Right renal pelvis (tissue), 4 donors: ENCODE data around the gene SLC24A3. TPM values are rescaled to one million over a fixed set of nuclear protein-coding genes. Genes with fewer than 3 reads are reported as not detected.
"Not testable (repeated sequence)": the region's sequence is repeated elsewhere in the genome, so short reads cannot be mapped to it uniquely, and the experiment has no call there.

ENCODE experiments used
- DNase-seq, 4 donors: peaks; one replicate each; pipeline ENCODE4 v3.0.0-alpha.2; 2013; ENCODE audit warnings: low read depth in 4 of 4, low spot score in 3 of 4, missing footprints in 1 of 4
- polyA plus RNA-seq, 4 donors: library from polyadenylated mRNA; unstranded; fragments of 120-200 nt; gene quantifications; one replicate each; pipeline ENCODE4 v1.2.1, GENCODE V29; 2013; ENCODE audit not compliant: insufficient read length in 4 of 4

SLC24A3 gene
- polyA plus RNA-seq, 4 donors, result 4.5 to 5.9 (median 4.6) TPM

GRCh38 chr20:19750101-19750606, 537.7 kb downstream of the SLC24A3 start:
- no peak for DNase-seq

- DNase-seq, result no peak
Measured at GRCh38 chr20:19750907-19751636, 538.6 kb downstream of the SLC24A3 start.

- DNase-seq, result not testable (repeated sequence)
Measured at GRCh38 chr20:19754201-19754600, 541.8 kb downstream of the SLC24A3 start.

- DNase-seq, result peak in 1 of 4 donors; percentile 44
Measured at GRCh38 chr20:19756761-19757486, 544.5 kb downstream of the SLC24A3 start.

- DNase-seq, result peak; percentile 87 to 94 (median 91)
Measured at GRCh38 chr20:19757487-19758132, 545.2 kb downstream of the SLC24A3 start.

GRCh38 chr20:19758133-19758500, 545.7 kb downstream of the SLC24A3 start, which contains the start of gene RIN2:
TSS of gene RIN2 (plus strand) at chr20:19758258. CDS start at chr20:19889602, 131,344 bp downstream.
- DNase-seq, result no peak

GRCh38 chr20:19758501-19759331, 546.3 kb downstream of the SLC24A3 start:
- peak in 3 of 4 donors; percentile 48 to 60 (median 59) for DNase-seq

GRCh38 chr20:19760371-19760721, 547.9 kb downstream of the SLC24A3 start:
- DNase-seq, result no peak

GRCh38 chr20:19761326-19761725, 548.9 kb downstream of the SLC24A3 start:
- DNase-seq, result no peak

- DNase-seq, result no peak
Measured at GRCh38 chr20:19761841-19762240, 549.4 kb downstream of the SLC24A3 start.

GRCh38 chr20:19764207-19764606, 551.8 kb downstream of the SLC24A3 start:
- DNase-seq, result no peak

- DNase-seq, result no peak
Measured at GRCh38 chr20:19765266-19765665, 552.8 kb downstream of the SLC24A3 start.

GRCh38 chr20:19765913-19766312, 553.5 kb downstream of the SLC24A3 start:
- no peak for DNase-seq

GRCh38 chr20:19767070-19767469, 554.6 kb downstream of the SLC24A3 start:
- DNase-seq, result no peak

GRCh38 chr20:19768325-19768842, 555.9 kb downstream of the SLC24A3 start:
- DNase-seq, result no peak

GRCh38 chr20:19769507-19769906, 557.1 kb downstream of the SLC24A3 start:
- no peak for DNase-seq

- DNase-seq, result no peak
Measured at GRCh38 chr20:19770375-19770774, 557.9 kb downstream of the SLC24A3 start.

GRCh38 chr20:19771031-19771430, 558.6 kb downstream of the SLC24A3 start:
- DNase-seq, result no peak
